ENCODE results near the gene RPL39L.
"Not testable (repeated sequence)": the region's sequence is repeated elsewhere in the genome, so short reads cannot be mapped to it uniquely, and the experiment has no call there.

Gene RPL39L

DNA sequence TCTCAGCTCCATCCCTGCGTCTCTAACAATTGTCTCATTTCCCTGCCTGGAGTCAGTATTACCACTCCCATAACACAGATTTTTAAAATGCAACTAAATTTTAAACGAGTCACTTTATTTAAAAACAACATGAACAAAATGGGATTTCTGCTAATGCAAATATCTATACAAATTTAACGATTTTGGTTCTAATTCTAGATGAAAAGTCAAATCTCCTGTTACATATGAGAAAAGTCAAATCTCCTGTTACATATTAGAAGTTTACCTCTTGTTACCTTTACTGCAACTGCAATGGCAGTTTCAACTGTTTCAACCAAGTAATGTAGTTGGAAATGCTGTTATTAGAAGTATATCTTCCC lies 578 bp upstream of the RPL39L start:
- DNase-seq (ENCODE audit: low spot score): no peak

DNA sequence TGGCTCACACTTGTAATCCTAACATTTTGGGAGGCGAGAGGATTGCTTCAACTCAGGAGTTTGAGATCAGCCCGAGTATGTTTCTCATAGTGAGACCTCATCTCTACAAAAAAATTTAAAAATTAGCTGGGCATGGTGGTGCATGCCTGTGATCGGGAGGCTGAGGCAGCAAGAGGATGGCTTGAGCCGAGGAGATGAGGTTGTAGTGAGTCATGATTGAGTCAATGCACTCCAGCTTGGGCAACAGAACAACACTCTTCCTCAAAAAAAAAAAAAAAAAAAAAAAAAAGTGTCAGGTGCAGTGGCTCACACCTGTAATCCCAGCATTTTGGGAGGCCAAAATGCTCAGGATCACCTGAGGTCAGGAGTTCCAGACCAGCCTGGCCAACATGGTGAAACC lies 2.4 kb downstream of the RPL39L start:
- no peak for DNase-seq (ENCODE audit: low spot score)

DNA sequence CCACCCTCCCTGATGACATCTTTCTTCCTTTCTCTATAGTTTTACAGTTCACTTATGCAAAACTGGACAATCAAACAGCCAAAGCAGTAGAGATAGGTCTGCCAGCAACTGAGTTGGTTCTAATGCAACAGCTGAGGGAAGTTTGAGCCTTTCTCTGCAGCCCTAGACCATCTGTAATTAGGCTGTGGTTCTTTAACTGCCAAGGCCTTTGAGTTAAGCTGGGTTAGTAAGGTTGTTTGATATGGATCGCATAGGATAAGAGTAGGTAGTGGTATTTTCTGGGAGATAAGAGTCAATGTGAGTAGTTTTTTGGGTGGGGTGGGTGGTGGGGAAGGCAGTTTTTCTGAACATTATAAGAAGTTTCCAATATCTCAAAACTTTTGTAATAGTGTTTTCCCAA lies 3.0 kb downstream of the RPL39L start:
- DNase-seq (ENCODE audit: low spot score): no peak

DNA sequence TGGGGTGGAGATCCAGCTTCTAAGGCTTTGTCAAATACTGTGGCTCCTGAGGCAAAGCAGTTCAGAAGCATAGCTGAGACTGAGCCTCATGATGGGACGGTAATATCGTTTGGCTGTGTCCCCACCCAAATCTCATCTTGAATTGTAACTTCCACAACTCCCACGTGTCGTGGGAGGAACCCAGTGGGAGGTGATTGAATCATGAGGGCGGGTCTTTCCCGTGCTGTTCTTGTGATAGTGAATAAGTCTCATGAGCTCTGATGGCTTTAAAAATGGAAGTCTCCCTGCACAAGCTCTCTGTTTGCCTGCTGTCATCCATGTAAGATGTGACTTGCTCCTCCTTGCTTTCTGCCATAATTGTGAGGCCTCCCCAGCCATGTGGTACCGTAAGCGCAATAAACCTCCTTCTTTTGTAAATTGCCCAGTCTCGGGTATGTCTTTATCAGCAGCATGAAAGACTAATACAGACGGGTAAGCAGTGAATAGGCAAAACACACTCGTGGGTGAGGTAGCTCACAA lies 4.1 kb downstream of the RPL39L start:
- not testable (repeated sequence) for DNase-seq (ENCODE audit: low spot score)

DNA sequence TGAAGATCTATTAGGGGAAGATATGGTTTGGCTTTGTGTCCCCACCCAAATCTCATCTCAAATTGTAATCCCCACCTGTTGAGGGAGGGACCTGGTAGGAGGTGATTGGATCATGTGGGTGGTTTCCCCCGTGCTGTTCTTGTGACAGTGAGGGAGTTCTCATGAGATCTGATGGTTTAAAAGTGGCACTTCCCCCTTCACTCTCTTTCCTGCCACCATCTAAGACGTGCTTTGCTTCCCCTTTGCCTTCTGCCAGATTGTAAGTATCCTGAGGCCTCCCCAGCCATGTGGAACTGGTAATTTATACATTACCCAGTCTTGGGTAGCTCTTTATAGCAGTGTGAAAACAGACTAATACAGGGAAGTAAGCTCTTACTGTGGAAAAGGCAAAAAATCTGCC lies 6.1 kb downstream of the RPL39L start:
- DNase-seq (ENCODE audit: low spot score): not testable (repeated sequence)

DNA sequence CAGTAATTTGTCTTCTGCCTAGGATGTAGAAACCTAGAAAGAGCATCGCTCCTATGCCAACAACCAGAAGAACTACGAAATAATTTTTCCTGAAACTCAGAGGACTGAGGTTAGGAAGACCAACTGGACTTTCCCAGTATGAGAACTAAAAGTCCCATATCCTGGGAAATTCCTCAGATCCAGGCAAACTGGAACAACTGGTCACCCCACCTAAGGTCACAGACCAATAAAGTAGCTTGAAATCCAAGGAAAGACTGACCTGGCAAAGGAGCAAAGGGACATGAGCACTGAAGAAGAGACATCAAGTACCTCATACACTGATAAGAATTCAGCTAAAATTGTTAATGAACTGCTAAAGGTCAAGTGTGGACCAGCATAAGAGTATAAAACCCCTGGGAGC lies 6.6 kb downstream of the RPL39L start:
- DNase-seq (ENCODE audit: low spot score): no peak

DNA sequence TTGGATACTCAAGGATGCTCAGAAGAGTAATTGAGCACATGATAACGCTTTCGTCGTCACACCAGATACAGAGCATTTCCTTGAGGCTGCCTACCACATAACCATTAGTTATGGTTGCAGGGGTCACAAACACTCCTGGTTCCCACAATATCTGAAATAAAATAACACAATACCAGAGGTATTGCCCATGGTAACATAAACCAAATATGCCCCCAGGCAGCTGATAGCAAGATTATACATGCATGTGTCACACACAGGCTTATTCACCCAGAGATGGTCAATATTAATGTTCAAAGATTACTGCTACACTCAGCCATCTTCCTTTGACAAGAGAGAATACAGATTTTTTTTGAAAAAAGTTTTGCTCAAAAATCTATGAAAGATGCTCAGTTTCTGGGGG lies 7.3 kb downstream of the RPL39L start:
- DNase-seq (ENCODE audit: low spot score): no peak

DNA sequence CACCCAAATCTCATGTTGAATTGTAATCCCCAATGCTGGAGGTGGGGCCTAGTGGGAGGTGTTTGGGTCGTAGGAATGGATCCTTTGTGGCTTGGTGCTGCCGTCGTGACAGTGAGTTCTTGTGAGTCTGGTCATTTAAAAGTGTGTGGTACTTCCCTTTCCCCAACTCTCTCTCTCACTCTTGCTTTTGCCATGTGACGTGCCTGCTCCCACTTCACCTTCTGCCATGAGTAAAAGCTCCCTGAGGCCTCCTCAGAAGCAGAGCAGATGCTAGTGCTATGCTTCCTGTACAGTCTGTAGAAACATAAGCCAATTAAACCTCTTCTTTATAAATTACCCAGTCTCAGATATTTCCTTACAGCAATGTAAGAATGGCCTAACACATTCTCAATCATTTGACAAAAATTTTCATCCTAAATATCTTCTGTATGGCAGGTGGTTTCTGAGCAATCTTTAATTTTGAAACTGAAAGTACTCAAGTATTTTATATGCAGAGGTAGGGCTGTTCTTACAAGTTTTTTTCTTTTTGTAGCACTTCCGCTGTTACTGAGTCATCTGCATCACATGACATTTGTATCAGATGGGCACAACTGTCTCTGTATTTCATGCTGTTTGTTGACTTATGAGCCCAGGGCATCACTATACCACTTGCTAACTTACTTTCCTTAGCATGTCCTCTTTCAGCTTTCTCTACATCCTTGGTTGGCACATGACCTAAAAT lies 8.8 kb downstream of the RPL39L start:
- peak; percentile 56 for DNase-seq (ENCODE audit: low spot score)

DNA sequence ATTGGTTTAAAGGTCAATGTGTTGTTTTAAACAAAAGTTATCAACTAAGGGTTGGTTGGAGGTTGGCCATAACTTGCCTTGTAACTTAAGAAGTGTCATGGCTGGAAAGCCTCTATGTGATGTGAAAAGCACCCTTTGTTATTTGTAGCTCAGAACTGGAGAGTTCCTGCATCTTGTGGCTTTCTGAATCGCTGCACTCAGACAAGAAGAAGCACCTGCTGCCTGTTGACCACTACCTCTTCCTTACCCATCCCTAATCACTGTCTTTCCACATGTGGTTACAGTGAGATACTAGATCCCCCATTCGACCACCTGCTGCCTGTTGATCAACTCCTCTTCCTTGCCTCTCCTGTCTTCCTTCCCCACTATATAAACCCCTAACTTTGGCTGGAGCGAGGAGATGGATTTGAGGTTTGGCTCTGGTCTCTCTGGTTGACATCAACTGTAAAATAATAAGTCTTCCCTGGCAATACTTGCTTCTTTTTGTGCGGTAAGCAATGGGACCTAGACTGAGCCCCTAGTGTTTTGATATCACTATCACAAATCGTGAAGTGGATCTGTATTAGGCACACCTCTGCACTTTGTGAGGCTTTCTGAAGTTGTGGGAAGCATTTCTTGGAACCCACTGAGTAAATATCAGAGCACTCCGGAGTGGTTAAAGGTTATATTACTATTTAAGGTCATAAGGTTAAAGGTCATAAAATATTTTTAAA lies 13.8 kb downstream of the RPL39L start:
- no peak for DNase-seq (ENCODE audit: low spot score)

DNA sequence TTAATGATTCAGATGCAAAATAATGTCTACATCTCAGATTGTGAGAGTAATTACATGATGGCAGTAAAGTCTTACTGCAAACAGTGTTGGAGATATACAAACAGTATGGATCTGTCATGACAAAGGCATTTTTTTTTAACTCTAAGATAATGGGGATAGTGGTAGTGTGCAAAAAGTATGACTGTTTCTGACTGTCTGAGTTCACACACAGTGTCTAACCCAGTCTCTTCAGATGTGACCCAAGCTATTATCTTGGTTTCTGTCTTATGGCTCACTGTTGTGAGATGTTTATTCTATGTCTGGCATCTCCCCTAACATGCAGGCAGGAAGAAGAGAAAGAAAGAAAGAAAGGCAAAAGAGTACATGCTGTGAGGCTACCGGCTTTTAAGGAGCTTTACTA lies 17.0 kb downstream of the RPL39L start:
- no peak for DNase-seq (ENCODE audit: low spot score)

DNA sequence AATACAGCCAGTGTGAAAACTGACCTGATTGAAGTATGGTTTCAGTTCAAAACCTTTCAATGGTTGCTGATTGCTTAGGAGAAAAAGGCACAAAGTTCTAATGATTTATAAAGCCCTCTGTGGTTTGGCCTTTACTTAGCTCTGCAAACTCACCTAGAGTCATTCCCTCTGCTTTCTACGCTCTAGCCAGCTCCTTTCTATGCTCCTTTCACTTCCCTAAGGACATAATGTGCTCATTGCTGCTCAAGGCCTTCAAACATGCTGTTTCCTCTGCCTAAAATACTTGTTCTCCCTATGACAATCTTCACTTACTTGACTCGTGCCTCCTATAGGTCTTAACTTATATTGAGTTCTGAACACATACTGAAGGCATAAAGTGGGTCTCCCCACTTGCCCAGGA lies 19.0 kb downstream of the RPL39L start:
- no peak for DNase-seq (ENCODE audit: low spot score)

DNA sequence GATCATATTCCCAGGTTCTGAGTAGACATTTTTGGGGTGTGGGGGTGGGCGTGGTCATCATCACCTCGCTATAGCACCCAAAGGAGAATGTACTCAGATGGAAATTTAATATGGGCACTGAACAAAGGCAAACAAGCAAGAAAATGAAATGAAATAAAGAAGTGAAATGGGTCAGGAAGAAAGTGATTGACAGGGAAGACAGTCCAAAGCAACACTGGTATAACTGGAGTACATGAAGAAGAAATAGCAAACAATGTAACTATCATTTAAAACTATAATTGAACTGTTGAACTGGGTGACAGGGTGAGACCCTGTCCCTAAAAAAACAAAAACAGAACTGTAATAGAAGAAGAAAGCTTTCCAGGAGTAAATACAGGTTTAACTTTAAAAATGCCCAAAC lies 24.8 kb downstream of the RPL39L start:
- DNase-seq (ENCODE audit: low spot score): no peak

DNA sequence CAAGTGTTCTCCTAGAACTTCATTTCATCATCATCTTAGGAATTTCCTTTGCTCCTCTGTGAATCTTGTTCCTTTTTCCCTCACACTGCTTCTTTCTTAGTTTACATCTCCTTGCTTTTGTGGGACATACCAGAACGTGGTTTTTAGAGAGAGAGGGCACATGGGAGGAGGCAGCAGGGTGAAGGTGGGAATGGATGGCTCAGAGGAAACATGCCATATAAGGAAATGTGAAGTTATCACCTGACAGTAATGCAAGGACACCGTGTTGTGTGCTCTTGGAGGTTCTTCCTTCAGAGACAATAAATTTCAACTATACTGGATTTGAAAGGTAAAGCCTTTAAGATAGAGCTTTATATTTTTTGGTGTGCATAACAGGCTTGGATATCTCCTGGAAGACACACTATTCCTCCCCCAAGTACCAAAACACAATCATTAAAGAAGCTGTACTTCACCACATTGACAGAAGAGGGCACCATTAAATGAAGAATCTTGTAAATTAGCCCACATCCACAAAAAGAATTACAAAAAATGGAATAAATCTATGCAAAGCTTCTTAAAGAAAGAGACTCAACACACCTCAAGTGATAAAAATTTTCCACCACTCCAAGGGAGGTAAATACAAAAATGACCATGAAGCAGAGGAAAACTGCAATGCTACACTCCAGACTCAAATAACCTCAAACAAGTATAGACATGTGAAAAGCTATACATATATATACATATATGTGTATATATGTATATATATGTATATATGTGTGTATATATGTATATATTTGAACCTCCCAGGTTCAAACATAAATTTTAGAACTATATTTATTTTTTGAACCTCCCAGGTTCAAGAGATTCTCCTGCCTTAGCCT lies 26.1 kb downstream of the RPL39L start:
- DNase-seq (ENCODE audit: low spot score): peak; percentile 20

DNA sequence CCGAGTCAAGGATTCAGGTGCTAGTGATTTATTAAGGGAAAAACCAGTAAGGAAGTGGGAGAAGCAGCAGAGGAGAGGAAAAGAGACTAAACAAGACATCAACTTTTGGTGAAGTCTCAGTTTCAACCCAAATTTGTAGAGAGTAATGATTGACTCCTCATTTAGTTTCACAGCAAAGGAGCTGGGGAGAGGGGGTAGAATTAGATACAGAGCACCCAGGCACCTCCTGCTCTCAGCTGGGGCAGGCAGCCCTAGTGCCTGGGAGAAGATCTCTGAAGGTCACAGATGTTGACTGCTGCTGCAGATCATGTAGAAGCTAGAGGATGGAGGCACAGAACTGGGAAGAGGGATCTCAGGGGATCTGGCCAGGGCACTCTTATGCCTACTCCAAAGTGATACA lies 29.1 kb downstream of the RPL39L start:
- DNase-seq (ENCODE audit: low spot score): no peak

DNA sequence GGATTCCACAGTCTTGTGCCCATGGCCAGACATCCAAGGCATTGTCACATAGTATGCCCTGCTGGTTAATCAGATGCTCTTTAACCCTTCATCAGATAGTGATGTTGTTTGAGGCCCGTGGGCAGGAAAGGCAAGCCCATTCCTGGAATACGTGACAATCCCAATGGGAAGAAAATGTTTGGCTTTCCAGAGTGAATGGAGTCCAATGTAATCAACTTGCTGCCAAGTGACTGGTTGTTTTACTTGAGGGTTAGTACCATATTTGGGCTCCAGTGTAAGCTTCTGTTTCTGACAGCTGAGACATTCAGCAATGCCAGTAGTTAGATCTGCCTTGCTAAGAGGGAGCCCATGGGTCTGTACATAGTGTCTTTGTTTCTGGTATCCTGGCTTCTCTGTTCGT lies 31.3 kb downstream of the RPL39L start:
- DNase-seq (ENCODE audit: low spot score): no peak

DNA sequence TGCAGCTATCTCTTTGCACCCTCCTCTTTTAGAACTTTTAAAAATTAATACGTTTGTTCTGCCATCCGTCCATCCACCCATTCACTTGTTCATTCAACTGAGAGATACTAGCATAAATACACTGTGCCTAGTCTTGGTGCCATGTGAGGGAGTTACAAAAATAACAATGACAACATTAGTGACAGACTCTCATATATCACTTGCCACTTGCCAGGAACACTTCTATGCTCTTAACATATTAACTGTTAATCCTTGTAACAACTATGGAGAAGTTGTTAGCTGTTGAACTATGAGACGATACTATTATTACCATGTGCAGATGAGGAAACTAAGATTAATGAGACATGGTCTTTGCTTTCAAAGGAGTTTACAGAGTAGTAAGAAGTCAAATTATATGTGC lies 33.6 kb downstream of the RPL39L start:
- DNase-seq (ENCODE audit: low spot score): no peak

DNA sequence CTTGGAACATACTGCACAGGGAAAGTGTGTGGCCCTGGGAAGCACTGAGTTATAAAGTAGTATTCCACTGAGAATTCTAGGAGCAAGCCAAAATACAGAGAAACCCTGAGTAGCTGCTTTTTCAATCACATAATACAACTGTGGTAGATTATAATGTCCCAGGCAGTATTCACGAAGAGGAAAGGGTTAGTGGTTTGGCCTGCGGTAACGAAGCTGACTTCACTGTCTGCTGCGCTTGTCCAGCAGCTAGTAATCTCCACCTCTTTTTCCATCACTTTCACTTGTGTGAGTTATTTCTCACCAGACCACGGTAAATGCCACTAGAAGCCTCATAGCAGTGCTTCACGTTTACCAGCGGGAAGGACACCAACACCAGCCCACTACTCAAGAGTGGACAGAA lies 34.4 kb downstream of the RPL39L start:
- no peak for DNase-seq (ENCODE audit: low spot score)

DNA sequence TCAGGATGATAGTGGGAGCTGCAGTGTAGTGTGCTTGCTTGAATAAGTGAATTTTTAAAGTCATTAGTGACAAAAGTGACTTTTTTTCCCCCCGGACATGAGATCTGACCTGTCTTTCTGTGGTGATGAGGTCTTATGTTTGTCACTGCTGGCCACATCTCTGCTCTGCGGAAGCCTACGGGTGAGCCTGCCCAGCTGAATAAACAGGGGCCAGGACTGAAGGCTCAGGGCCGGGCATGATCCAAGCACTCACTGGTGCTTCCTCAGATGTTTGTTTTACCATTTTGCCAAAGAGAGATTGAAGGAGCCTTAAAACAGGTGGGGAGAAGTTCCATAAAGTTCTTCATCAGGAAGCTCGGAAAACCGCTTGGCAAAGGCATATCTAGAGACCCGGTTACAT lies 35.0 kb downstream of the RPL39L start:
- no peak for DNase-seq (ENCODE audit: low spot score)

DNA sequence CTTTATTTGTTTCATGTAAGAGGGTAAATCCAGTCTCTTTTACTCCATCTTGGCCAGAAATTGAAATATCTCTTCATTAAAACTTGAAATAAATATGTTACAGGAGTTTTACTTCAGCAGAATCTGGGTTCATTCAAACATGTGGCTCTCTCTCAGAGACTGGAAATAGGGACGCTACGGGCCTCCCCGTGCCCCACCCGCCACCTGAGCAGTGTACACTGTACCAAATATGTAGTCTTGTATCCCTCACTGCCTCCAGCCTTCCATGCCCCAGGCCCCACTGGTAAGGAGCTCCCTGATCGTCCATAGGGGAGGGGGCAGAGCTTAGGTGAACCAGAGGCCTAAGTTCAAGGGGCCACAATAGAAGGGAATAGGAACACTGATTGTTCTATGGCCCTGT lies 36.0 kb downstream of the RPL39L start:
- no peak for DNase-seq (ENCODE audit: low spot score)

DNA sequence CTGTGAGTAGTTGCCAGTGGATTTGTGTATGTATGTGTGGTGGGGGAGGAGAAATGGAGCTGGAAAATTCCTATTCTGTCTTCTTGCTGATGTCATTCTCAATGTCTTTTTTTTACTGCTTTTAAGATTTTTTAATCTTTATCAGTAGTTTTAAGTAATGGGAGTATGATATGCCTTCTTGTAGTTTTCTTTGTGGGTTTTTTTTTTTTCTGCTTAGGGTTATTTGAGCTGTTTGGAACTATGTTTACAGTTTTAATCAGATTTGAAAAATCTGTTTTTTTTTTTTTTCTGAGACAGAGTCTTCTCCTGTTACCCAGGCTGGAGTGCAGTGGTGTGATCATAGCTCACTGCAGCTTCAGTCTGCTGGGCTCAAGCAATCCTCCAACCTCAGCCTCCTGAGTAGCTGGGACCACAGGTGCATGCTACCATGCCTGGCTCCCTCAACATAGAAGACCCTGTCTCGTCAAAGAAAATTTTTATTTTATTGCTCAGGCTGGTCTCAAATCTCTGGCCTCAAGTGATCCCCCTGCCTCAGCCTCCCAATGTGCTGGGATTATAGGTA lies 37.1 kb downstream of the RPL39L start:
- no peak for DNase-seq (ENCODE audit: low spot score)

DNA sequence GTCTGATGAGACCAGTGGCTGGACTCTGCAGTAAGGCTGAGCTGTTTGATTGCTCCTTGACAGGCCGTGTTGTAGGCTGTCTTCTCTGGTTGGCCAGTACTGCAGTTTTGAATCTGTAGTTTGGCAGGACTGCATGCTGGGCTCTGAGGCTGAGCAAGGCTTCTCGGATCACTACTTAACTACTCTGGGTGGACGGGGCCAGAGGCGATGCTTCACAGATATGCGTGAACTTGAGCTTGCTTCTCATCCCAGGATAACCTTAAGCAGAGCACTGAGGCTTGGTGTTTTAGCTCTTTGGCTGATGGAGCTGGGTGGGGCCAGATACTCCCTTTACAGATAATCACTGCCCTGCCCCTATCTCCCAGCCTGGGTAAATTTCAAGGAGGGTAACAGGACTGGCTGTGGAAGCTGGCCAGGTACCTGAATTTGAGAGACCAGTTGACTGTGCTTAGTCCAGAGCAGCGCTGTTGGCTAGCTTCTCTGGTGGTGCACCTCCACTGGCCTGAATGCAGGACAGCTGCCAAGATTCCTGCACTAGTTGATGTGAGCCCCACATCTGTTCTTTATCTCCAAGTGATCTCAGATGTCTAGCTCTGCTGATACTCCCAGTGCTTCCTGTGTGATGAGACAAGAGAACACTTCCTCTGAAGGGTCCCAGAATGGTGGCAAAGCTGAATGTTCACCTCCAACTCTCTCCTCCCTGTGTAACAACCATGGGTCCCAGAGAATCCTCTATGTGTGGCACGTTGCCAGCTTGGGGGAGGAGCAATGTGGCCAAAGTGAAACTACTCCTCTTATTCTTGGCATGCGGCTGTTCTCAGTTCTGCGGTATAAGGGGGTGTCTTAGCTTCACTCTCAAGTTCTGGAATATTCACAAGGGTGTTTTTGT lies 37.9 kb downstream of the RPL39L start:
- no peak for DNase-seq (ENCODE audit: low spot score)

Data from germinal center (tissue), 1 donor.